Small intestine (tissue), 7 donors: Measurements from ENCODE around the gene DIS3L2. TPM values are rescaled to one million over a fixed set of nuclear protein-coding genes. Genes with fewer than 3 reads are reported as not detected.
"Not testable (repeated sequence)": the region's sequence is repeated elsewhere in the genome, so short reads cannot be mapped to it uniquely, and the experiment has no call there.

Experiments used
- DNase-seq, 2 donors: peaks; one replicate each; pipeline versions ENCODE4 v3.0.0 to v3.0.0-alpha.2; 2013
- FAIRE-seq: peaks from 2 replicates; lab custom pipeline; 2012; peaks lifted over from hg19 to GRCh38; lab: Jason Lieb, UNC
- H3K27ac ChIP-seq, 3 donors: one replicate each; pipeline ENCODE4 v1.5.1; 2013; ENCODE audit warnings: low read length in 2 of 3, mild to moderate bottlenecking in 2 of 3, control low read depth in 1 of 3, inconsistent platforms in 1 of 3, low read depth in 1 of 3, moderate library complexity in 1 of 3
- H3K27me3 ChIP-seq, 3 donors: one replicate each; pipeline ENCODE4 v1.6.1; 2013; ENCODE audit warnings: low read length in 3 of 3, inconsistent platforms in 1 of 3; ENCODE audit not compliant: control insufficient read depth in 3 of 3, insufficient read depth in 3 of 3
- H3K36me3 ChIP-seq, 3 donors: one replicate each; pipeline ENCODE4 v1.6.1; 2013; ENCODE audit warnings: low read length in 3 of 3, inconsistent platforms in 1 of 3, low read depth in 1 of 3, mild to moderate bottlenecking in 1 of 3, moderate library complexity in 1 of 3; ENCODE audit not compliant: control insufficient read depth in 3 of 3, insufficient read depth in 2 of 3
- H3K4me1 ChIP-seq, 3 donors: one replicate each; pipeline ENCODE4 v1.6.1; 2013; ENCODE audit warnings: low read length in 2 of 3, inconsistent platforms in 1 of 3, low read depth in 1 of 3, mild to moderate bottlenecking in 1 of 3, moderate library complexity in 1 of 3; ENCODE audit not compliant: control insufficient read depth in 3 of 3, insufficient read depth in 2 of 3
- H3K4me3 ChIP-seq, 3 donors: one replicate each; pipeline ENCODE4 v1.5.1; 2013; ENCODE audit warnings: low read length in 3 of 3, control low read depth in 1 of 3, inconsistent platforms in 1 of 3, low read depth in 1 of 3, mild to moderate bottlenecking in 1 of 3, moderate library complexity in 1 of 3
- H3K9me3 ChIP-seq, 2 donors: one replicate each; pipeline ENCODE4 v1.6.1; 2013; ENCODE audit warnings: low read depth in 1 of 2, low read length in 1 of 2; ENCODE audit not compliant: control insufficient read depth in 2 of 2, insufficient read depth in 1 of 2
- WGBS, 3 donors: extraction: QIAGEN DNeasy Blood & Tissue Kit; methylation state at CpG; one replicate each; pipeline ENCODE4 v1.1.7; 2013; 5-methylcytosine and 5-hydroxymethylcytosine counted together
- polyA plus RNA-seq, 4 donors: library from polyadenylated mRNA; stranded (reverse) in 3 of 4; unstranded in 1 of 4; fragments of 200-250 nt in 3 of 4; fragments of 120-200 nt in 1 of 4; gene quantifications; one replicate each; pipeline versions ENCODE4 v1.2.1 to v1.2.3, GENCODE V29; 2013
- donor health status: healthy with polysubstance abuse.
- donor health status: control.
- donor health status: control.
- donor health status: Bipolar disorder and iron deficiency.
- donor health status: healthy.

DIS3L2 gene
- polyA plus RNA-seq, 4 donors = 8.3 to 22.1 (median 11.8) TPM

- H3K4me3 ChIP-seq, DNase-seq, H3K27ac ChIP-seq, FAIRE-seq, H3K4me1 ChIP-seq, H3K27me3 ChIP-seq: not testable (repeated sequence)
- Histone ChIP-seq H3K36me3 (peaks cover 0 to 13% (median under 1%) of the 10 kb centered on the region in 3 donors), H3K9me3 (peaks cover 0 to 11% of the 10 kb centered on the region in 2 donors)
- 97 to 100% (median 98%) methylated on average over 2 of the region's 2 CpGs for WGBS, 3 donors
These were observed 73.8 kb downstream of the DIS3L2 start for GRCh38 chr2:232035292-232035691.

DNA sequence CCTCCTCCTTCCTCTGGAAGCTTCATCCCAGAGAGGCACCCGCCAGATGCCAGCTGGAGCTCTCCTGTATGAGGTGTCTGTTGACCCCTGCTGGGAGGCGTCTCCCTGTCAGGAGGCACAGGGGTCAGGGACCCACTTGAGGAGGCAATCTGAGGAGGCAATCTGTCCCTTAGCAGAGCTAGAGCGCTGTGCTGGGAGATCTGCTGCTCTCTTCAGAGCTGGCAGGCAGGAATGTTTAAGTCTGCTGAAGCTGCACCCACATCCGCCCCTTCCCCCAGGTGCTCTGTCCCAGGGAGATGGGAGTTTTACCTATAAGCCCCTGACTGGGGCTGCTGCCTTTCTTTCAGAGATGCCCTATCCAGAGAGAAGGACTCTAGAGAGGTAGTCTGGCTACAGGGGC lies 75.4 kb downstream of the DIS3L2 start:
- H3K4me3 ChIP-seq, FAIRE-seq, H3K27me3 ChIP-seq, H3K27ac ChIP-seq, H3K4me1 ChIP-seq, DNase-seq: not testable (repeated sequence)
- whole genome bisulfite sequencing, 3 donors = 94 to 99% (median 98%) methylated on average over 4 of the region's 4 CpGs
- Histone ChIP-seq H3K36me3 (peaks cover 0 to 13% (median 0%) of the 10 kb centered on the region in 3 donors), H3K9me3 (peaks cover 0 to 11% of the 10 kb centered on the region in 2 donors)

DNA sequence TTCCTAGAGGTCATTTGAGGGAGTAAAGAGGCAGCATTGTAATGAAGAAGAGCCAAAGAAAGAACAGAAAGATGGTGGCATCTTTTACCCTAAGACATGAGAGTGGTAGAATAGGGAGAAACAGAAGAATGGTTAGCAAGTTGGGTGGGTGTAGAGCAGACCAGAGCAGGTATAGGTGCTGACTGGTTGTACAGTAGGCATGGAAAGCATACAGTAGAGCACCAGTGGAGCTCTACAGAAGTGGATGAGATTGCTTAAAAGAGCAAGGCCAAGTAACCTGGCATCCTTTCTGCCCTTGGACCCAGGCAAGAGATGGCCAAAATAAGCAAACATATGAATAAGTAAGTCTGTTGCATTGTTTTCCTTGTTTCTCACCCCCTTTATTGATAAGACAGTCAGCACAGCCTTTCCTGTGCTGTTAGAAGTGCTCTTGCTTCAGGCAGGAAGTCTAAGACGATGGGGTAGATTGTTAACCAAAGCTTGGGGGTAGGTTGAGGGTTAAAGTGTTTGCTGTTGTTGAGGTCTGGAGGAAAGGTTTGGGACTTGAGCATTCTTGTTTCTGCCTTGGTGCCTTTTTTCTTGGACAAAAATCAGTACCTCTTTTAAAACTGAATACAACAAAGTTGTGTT lies 76.9 kb downstream of the DIS3L2 start:
- FAIRE-seq = no peak

GRCh38 chr2:232038881-232039485 lies 77.5 kb downstream of the DIS3L2 start:
- H3K4me1 ChIP-seq = no peaks in the 10 kb centered on the region
- H3K36me3 ChIP-seq = peaks cover 0 to 13% (median 0%) of the 10 kb centered on the region in 3 donors
- no peak overlapping the region for H3K4me3 ChIP-seq
- DNase-seq = no peak
- peaks cover 0 to 11% of the 10 kb centered on the region in 2 donors for H3K9me3 ChIP-seq
- no peak overlapping the region for H3K27ac ChIP-seq
- FAIRE-seq = no peak
- no peaks in the 10 kb centered on the region for H3K27me3 ChIP-seq
- WGBS, 3 donors = 77 to 92% (median 88%) methylated on average over 7 of the region's 7 CpGs

More for the DNA sequence above, 76.9 kb downstream of the DIS3L2 start:
- H3K36me3 ChIP-seq = peaks cover 0 to 13% (median 0%) of the 10 kb centered on the region in 3 donors
- H3K4me3 ChIP-seq = no peak overlapping the region
- H3K27ac ChIP-seq = no peak overlapping the region
- no peaks in the 10 kb centered on the region for H3K4me1 ChIP-seq
- H3K9me3 ChIP-seq = peaks cover 0 to 11% of the 10 kb centered on the region in 2 donors
- WGBS, 3 donors = 71 to 93% (median 80%) methylated on average over 1 of the region's 1 CpG
- no peak for DNase-seq
- H3K27me3 ChIP-seq = no peaks in the 10 kb centered on the region

- Histone ChIP-seq H3K9me3 (no peaks in the 10 kb centered on the region), H3K27ac (no peak overlapping the region), H3K27me3 (no peaks in the 10 kb centered on the region), H3K4me3 (no peak overlapping the region), H3K36me3 (peaks cover 0 to 4% (median 0%) of the 10 kb centered on the region in 3 donors), H3K4me1 (no peaks in the 10 kb centered on the region)
- no peak for DNase-seq
- no peak for FAIRE-seq
- WGBS, 3 donors = 93 to 98% (median 93%) methylated on average over 2 of the region's 2 CpGs
These were observed 81.5 kb downstream of the DIS3L2 start for GRCh38 chr2:232042911-232043574.

DNA sequence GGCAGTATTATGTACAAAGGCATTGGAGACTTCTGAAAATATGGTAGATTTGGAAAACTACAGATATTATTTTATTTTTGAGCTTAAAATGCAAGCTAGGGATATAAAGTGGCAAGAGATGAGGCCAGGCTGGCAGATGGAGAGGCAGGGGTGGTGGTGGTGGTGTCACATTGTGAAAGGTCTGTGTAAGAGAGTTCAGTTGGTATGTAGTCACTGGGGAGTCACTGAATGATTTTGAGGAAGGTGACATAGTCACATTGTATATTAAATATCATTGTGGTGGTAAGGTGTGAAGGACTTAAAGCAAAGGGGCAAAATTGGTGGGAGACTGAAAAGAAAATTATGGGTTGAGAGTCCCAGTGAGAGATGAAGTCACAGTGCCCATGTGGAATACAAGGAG lies 82.5 kb downstream of the DIS3L2 start:
- DNase-seq (no peak), FAIRE-seq (no peak)
- Histone ChIP-seq H3K9me3 (no peaks in the 10 kb centered on the region), H3K36me3 (peaks cover 0 to 4% (median 0%) of the 10 kb centered on the region in 3 donors), H3K27me3 (no peaks in the 10 kb centered on the region), H3K27ac (no peak overlapping the region), H3K4me1 (no peaks in the 10 kb centered on the region), H3K4me3 (no peak overlapping the region)

GRCh38 chr2:232049350-232049749 lies 87.8 kb downstream of the DIS3L2 start:
- no peaks in the 10 kb centered on the region for H3K4me1 ChIP-seq
- no peaks in the 10 kb centered on the region for H3K9me3 ChIP-seq
- WGBS, 3 donors = 96 to 97% (median 96%) methylated on average over 4 of the region's 4 CpGs
- peaks cover 0 to 4% (median 0%) of the 10 kb centered on the region in 3 donors for H3K36me3 ChIP-seq
- H3K27me3 ChIP-seq = no peaks in the 10 kb centered on the region
- FAIRE-seq = no peak
- no peak overlapping the region for H3K27ac ChIP-seq
- DNase-seq = no peak
- H3K4me3 ChIP-seq = no peak overlapping the region

DNA sequence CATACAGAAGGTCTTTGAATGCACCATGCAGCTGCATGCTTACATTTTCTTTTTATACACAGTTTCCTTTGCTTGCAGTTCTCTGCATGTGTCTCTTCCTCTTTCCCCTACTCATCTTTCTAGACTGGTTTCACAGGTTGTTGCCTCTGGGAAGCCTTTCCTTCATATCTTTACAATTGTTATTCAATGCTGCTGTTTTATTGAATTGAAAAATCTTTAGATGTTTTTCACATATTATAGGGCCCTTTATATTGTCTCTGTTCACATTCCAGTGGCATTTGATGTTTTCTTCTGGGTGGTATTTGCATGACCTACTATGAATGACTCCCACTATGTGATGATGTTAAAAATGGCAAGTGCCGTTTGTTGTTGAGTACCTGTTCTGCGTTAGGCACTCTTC lies 91.1 kb downstream of the DIS3L2 start:
- Histone ChIP-seq H3K27ac (no peak overlapping the region), H3K9me3 (no peaks in the 10 kb centered on the region), H3K27me3 (no peaks in the 10 kb centered on the region), H3K4me1 (no peaks in the 10 kb centered on the region), H3K36me3 (no peaks in the 10 kb centered on the region), H3K4me3 (no peak overlapping the region)
- FAIRE-seq (no peak), DNase-seq (no peak)
- WGBS, 3 donors = 91 to 94% (median 93%) methylated on average over 2 of the region's 2 CpGs
